ENCODE results near the gene SGIP1.

SGIP1 gene

DNA sequence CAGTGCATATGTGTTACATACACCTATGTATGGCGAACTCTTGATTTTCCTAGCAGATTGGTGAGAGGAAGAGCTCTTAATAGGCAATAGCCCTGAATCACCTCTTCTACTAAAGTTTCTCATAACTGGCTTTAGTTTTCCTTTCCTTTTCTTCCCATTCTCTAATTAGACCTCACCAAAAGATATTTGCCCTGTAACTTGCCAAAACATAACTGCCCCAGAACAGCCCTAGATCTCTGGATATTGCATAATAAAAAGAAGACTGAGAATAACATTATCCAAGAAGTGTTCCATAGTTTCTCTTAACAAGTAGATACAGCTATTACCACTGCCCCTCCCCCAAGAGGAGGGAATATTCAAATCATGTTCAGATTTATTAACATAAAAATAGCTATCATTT is 16.3 kb downstream of the SGIP1 start:
- Histone ChIP-seq H3K23ac (ENCODE audit: low read depth, low read length, poor library complexity) (no peak overlapping the region), H4K8ac (ENCODE audit: low read depth, low read length) (no peak overlapping the region), H4K91ac (ENCODE audit: low read depth, low read length, poor library complexity) (no peak overlapping the region), H3K18ac (ENCODE audit: low read length) (no peak overlapping the region), H3K36me3 (replicated peaks in 1 of 2; ENCODE audit: control insufficient read depth in 2 of 2, insufficient read depth in 2 of 2, low read length in 2 of 2) (no peaks in the 10 kb centered on the region), H2AK5ac (ENCODE audit: low read depth, low read length) (no peak overlapping the region), H3K27ac (replicated peaks; ENCODE audit: low read length) (no peak overlapping the region), H2AFZ (ENCODE audit: low read length) (no peak overlapping the region), H2BK15ac (ENCODE audit: low read length) (no peak overlapping the region), H3K27me3 (ENCODE audit: control insufficient read depth in 3 of 3, insufficient read depth in 3 of 3, low read depth in 1 of 3, low read length in 3 of 3) (no peaks in the 10 kb centered on the region), H3K14ac (ENCODE audit: low read length) (no peak overlapping the region), H3K79me1 (ENCODE audit: low read depth, low read length) (no peaks in the 10 kb centered on the region), H3K9me3 (replicated peaks in 1 of 2; ENCODE audit: control insufficient read depth in 2 of 2, insufficient read depth in 1 of 2, low read depth in 1 of 2, low read length in 2 of 2) (no peaks in the 10 kb centered on the region), H3K4ac (ENCODE audit: low read length) (no peak overlapping the region), H2BK5ac (ENCODE audit: low read length) (no peak overlapping the region), H3K4me2 (ENCODE audit: insufficient read depth, low read length, poor library complexity, severe bottlenecking) (no peak overlapping the region), H2BK12ac (ENCODE audit: low read length) (no peak overlapping the region), H2BK120ac (ENCODE audit: low read depth, low read length) (no peak overlapping the region), H3K4me1 (ENCODE audit: control insufficient read depth in 2 of 2, insufficient read depth in 1 of 2, low read depth in 1 of 2, low read length in 2 of 2) (peaks cover 0 to 1% of the 10 kb centered on the region in 2 donors), H3K4me3 (ENCODE audit: low read length in 2 of 2) (no peak overlapping the region), H3K9ac (ENCODE audit: low read depth, low read length, poor library complexity) (no peak overlapping the region)
- no CpG with 5 or more reads among the region's 1 CpG for WGBS, 2 donors (ENCODE audit: extremely low coverage in 2 of 2, insufficient read length in 2 of 2, insufficient replicate concordance in 1 of 2)
- no peak for DNase-seq (ENCODE audit: low spot score)

DNA sequence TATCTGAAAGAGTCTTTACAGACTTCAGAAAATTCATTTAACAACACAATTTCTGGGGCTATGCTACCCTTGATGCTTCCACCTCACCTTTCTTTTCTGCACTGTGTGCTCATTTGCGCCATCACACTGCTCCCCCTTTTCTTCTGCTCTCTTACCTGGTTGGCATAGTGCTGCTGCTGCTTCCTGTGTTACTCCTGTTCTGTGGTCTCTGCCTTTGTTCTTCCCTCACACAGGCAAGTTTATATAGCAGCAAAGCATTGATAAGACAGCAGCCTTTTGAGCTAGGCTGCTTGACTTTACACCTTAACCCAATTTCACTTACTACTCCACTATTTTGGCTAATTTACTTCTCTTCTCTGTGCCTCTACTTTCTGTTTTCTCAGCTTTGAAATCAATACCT is 18.3 kb downstream of the SGIP1 start:
- Histone ChIP-seq H3K4me2 (ENCODE audit: insufficient read depth, low read length, poor library complexity, severe bottlenecking) (no peak overlapping the region), H2AFZ (ENCODE audit: low read length) (no peak overlapping the region), H3K14ac (ENCODE audit: low read length) (no peak overlapping the region), H3K36me3 (replicated peaks in 1 of 2; ENCODE audit: control insufficient read depth in 2 of 2, insufficient read depth in 2 of 2, low read length in 2 of 2) (no peaks in the 10 kb centered on the region), H3K4ac (ENCODE audit: low read length) (no peak overlapping the region), H2BK15ac (ENCODE audit: low read length) (no peak overlapping the region), H3K18ac (ENCODE audit: low read length) (no peak overlapping the region), H2BK120ac (ENCODE audit: low read depth, low read length) (no peak overlapping the region), H2AK5ac (ENCODE audit: low read depth, low read length) (no peak overlapping the region), H2BK12ac (ENCODE audit: low read length) (no peak overlapping the region), H3K27ac (replicated peaks; ENCODE audit: low read length) (no peak overlapping the region), H3K4me3 (ENCODE audit: low read length in 2 of 2) (no peak overlapping the region), H4K8ac (ENCODE audit: low read depth, low read length) (no peak overlapping the region), H2BK5ac (ENCODE audit: low read length) (no peak overlapping the region), H3K23ac (ENCODE audit: low read depth, low read length, poor library complexity) (no peak overlapping the region), H3K9me3 (replicated peaks in 1 of 2; ENCODE audit: control insufficient read depth in 2 of 2, insufficient read depth in 1 of 2, low read depth in 1 of 2, low read length in 2 of 2) (no peaks in the 10 kb centered on the region), H3K4me1 (ENCODE audit: control insufficient read depth in 2 of 2, insufficient read depth in 1 of 2, low read depth in 1 of 2, low read length in 2 of 2) (peaks cover 0 to 1% of the 10 kb centered on the region in 2 donors), H3K79me1 (ENCODE audit: low read depth, low read length) (no peaks in the 10 kb centered on the region), H4K91ac (ENCODE audit: low read depth, low read length, poor library complexity) (no peak overlapping the region), H3K9ac (ENCODE audit: low read depth, low read length, poor library complexity) (no peak overlapping the region), H3K27me3 (ENCODE audit: control insufficient read depth in 3 of 3, insufficient read depth in 3 of 3, low read depth in 1 of 3, low read length in 3 of 3) (no peaks in the 10 kb centered on the region)
- DNase-seq (ENCODE audit: low spot score): no peak
- WGBS, 2 donors (ENCODE audit: extremely low coverage in 2 of 2, insufficient read length in 2 of 2, insufficient replicate concordance in 1 of 2): no CpG with 5 or more reads among the region's 1 CpG

DNA sequence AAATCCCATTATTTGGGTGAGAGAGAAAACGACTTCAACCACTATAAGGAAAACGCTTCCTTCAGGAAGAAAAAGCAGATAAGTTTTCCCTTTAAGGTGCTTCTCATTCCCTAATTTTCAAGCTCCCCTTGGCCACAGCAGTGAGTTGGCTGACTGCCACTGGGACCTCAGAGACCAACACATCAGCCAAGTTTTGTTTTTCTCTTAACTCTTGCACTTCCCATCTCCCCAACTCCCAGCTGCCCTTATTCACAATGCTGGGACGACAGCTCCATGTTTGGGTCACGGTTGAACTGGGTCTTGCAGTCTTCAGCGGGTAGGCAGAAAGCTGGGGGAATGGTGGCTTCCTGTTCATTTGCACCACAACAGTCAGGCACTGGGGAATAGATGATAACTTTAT is 18.9 kb downstream of the SGIP1 start:
- H3K27me3 ChIP-seq (ENCODE audit: control insufficient read depth in 3 of 3, insufficient read depth in 3 of 3, low read depth in 1 of 3, low read length in 3 of 3): no peaks in the 10 kb centered on the region
- H3K27ac ChIP-seq (replicated peaks; ENCODE audit: low read length): no peak overlapping the region
- no peak overlapping the region for H3K4ac ChIP-seq (ENCODE audit: low read length)
- H3K18ac ChIP-seq (ENCODE audit: low read length): no peak overlapping the region
- no peak for DNase-seq (ENCODE audit: low spot score)
- H2AFZ ChIP-seq (ENCODE audit: low read length): no peak overlapping the region
- no CpG with 5 or more reads among the region's 5 CpGs for WGBS, 2 donors (ENCODE audit: extremely low coverage in 2 of 2, insufficient read length in 2 of 2, insufficient replicate concordance in 1 of 2)
- H2AK5ac ChIP-seq (ENCODE audit: low read depth, low read length): no peak overlapping the region
- no peaks in the 10 kb centered on the region for H3K9me3 ChIP-seq (replicated peaks in 1 of 2; ENCODE audit: control insufficient read depth in 2 of 2, insufficient read depth in 1 of 2, low read depth in 1 of 2, low read length in 2 of 2)
- H3K4me3 ChIP-seq (ENCODE audit: low read length in 2 of 2): no peak overlapping the region
- H2BK12ac ChIP-seq (ENCODE audit: low read length): no peak overlapping the region
- H3K23ac ChIP-seq (ENCODE audit: low read depth, low read length, poor library complexity): no peak overlapping the region
- no peak overlapping the region for H4K8ac ChIP-seq (ENCODE audit: low read depth, low read length)
- no peak overlapping the region for H2BK5ac ChIP-seq (ENCODE audit: low read length)
- H3K4me2 ChIP-seq (ENCODE audit: insufficient read depth, low read length, poor library complexity, severe bottlenecking): no peak overlapping the region
- H3K9ac ChIP-seq (ENCODE audit: low read depth, low read length, poor library complexity): no peak overlapping the region
- no peak overlapping the region for H2BK15ac ChIP-seq (ENCODE audit: low read length)
- no peaks in the 10 kb centered on the region for H3K79me1 ChIP-seq (ENCODE audit: low read depth, low read length)
- H3K36me3 ChIP-seq (replicated peaks in 1 of 2; ENCODE audit: control insufficient read depth in 2 of 2, insufficient read depth in 2 of 2, low read length in 2 of 2): no peaks in the 10 kb centered on the region
- no peak overlapping the region for H4K91ac ChIP-seq (ENCODE audit: low read depth, low read length, poor library complexity)
- H3K4me1 ChIP-seq (ENCODE audit: control insufficient read depth in 2 of 2, insufficient read depth in 1 of 2, low read depth in 1 of 2, low read length in 2 of 2): peaks cover 0 to 1% of the 10 kb centered on the region in 2 donors
- H3K14ac ChIP-seq (ENCODE audit: low read length): no peak overlapping the region
- no peak overlapping the region for H2BK120ac ChIP-seq (ENCODE audit: low read depth, low read length)

DNA sequence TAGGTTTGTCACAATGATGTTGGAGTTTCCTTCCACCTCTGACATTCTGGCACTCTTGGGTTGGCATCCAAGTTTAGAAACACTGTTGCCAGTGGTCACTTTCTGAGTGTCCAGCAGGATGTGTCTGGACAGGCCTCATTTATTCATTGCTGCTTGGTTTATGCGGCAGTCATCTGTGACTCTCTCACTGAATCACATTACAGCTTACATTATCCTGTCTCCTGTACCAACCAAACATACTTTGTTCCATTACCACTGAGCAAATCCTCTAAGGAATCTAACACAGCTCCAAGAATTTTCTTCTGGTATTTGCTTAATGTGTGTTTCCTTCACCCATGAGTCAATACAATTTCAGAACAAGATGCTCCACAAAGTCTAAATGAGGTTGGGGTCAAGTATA is 19.9 kb downstream of the SGIP1 start:
- no CpG with 5 or more reads among the region's 1 CpG for WGBS, 2 donors (ENCODE audit: extremely low coverage in 2 of 2, insufficient read length in 2 of 2, insufficient replicate concordance in 1 of 2)

More for the DNA sequence above, 19.9 kb downstream of the SGIP1 start:
- H2AFZ ChIP-seq (ENCODE audit: low read length): no peak overlapping the region
- no peak overlapping the region for H2BK5ac ChIP-seq (ENCODE audit: low read length)
- H3K36me3 ChIP-seq (replicated peaks in 1 of 2; ENCODE audit: control insufficient read depth in 2 of 2, insufficient read depth in 2 of 2, low read length in 2 of 2): no peaks in the 10 kb centered on the region
- no peak overlapping the region for H4K91ac ChIP-seq (ENCODE audit: low read depth, low read length, poor library complexity)
- no peak overlapping the region for H3K4me2 ChIP-seq (ENCODE audit: insufficient read depth, low read length, poor library complexity, severe bottlenecking)
- no peak overlapping the region for H3K18ac ChIP-seq (ENCODE audit: low read length)
- no peaks in the 10 kb centered on the region for H3K27me3 ChIP-seq (ENCODE audit: control insufficient read depth in 3 of 3, insufficient read depth in 3 of 3, low read depth in 1 of 3, low read length in 3 of 3)
- no peak overlapping the region for H3K27ac ChIP-seq (replicated peaks; ENCODE audit: low read length)
- no peak overlapping the region for H3K14ac ChIP-seq (ENCODE audit: low read length)
- H3K9me3 ChIP-seq (replicated peaks in 1 of 2; ENCODE audit: control insufficient read depth in 2 of 2, insufficient read depth in 1 of 2, low read depth in 1 of 2, low read length in 2 of 2): no peaks in the 10 kb centered on the region
- no peak overlapping the region for H3K4ac ChIP-seq (ENCODE audit: low read length)
- H3K23ac ChIP-seq (ENCODE audit: low read depth, low read length, poor library complexity): no peak overlapping the region
- H3K79me1 ChIP-seq (ENCODE audit: low read depth, low read length): no peaks in the 10 kb centered on the region
- DNase-seq (ENCODE audit: low spot score): no peak
- H2BK15ac ChIP-seq (ENCODE audit: low read length): no peak overlapping the region
- no peak overlapping the region for H2BK12ac ChIP-seq (ENCODE audit: low read length)
- no peak overlapping the region for H3K4me3 ChIP-seq (ENCODE audit: low read length in 2 of 2)
- no peak overlapping the region for H2BK120ac ChIP-seq (ENCODE audit: low read depth, low read length)
- no peak overlapping the region for H3K9ac ChIP-seq (ENCODE audit: low read depth, low read length, poor library complexity)
- H2AK5ac ChIP-seq (ENCODE audit: low read depth, low read length): no peak overlapping the region
- peaks cover 0 to 1% of the 10 kb centered on the region in 2 donors for H3K4me1 ChIP-seq (ENCODE audit: control insufficient read depth in 2 of 2, insufficient read depth in 1 of 2, low read depth in 1 of 2, low read length in 2 of 2)
- no peak overlapping the region for H4K8ac ChIP-seq (ENCODE audit: low read depth, low read length)
